ENCODE measurements around the gene ZNF597. TPM values are rescaled to one million over a fixed set of nuclear protein-coding genes. Genes with fewer than 3 reads are reported as not detected.

ZNF597 gene
- total and polyA plus RNA-seq, 9 donors: 1.6 to 2.4 (median 2.0) TPM

DNA sequence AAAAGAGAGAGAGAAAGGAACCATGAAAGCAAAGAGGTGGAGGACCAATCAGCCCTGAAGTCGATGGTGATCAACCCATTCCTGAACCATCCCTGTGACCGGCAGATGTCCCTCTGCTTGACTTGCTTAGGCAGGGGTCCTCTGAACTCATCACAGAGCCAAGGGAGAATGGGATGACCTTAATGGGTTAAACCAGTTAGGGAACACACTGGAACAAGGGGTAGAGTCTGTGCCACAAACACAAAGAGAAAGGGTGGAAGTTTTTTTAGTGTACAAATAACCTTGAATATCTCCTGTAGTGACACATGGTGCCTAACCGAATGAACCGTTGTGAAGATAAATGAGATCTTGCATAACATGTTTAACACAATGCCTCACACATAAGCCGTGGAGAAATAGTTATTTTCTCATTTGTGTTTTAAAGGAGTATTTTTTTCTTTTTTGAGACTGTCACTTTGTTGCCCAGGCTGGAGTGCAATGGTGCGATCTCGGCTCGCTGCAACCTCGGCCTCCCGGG, 11.4 kb upstream of the ZNF597 start:
- Histone ChIP-seq H3K27ac (ENCODE audit: low read length) (no peak overlapping the region), H3K4me3 (ENCODE audit: low read length) (no peak overlapping the region), H3K9me3 (replicated peaks; ENCODE audit: control insufficient read depth, low read depth, low read length) (no peaks in the 10 kb centered on the region), H3K4me1 (ENCODE audit: control insufficient read depth, insufficient read depth, low read length) (peaks cover 30% of the 10 kb centered on the region), H3K36me3 (ENCODE audit: control insufficient read depth, insufficient read depth, low read length) (peaks cover 2% of the 10 kb centered on the region), H3K27me3 (ENCODE audit: control insufficient read depth, insufficient read depth, low read length) (no peaks in the 10 kb centered on the region)
- DNase-seq: no peak
- WGBS (ENCODE audit: insufficient coverage): no CpG with 5 or more reads among the region's 10 CpGs

DNA sequence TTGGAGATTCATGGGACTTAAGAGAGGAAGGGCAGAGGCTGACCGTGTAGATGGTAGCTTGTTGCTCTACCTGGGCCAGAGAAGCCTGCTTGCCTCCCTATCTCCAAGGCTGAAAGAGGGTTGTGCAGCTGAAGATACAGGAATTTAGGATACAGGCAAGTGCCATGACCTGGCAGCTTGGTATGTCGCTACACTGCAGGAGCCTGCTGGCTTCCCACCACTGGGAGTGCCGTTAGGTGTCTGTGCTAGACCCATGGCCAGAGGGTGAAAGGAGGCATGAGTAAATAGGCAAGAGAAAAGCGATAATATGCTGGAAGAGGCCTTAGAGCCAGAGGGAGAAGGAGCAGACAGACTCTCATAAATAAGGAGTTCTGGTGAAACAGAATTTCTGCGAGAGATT, 10.8 kb upstream of the ZNF597 start:
- Histone ChIP-seq H3K9me3 (replicated peaks; ENCODE audit: control insufficient read depth, low read depth, low read length) (no peaks in the 10 kb centered on the region), H3K36me3 (ENCODE audit: control insufficient read depth, insufficient read depth, low read length) (peaks cover 2% of the 10 kb centered on the region), H3K27ac (ENCODE audit: low read length) (no peak overlapping the region), H3K27me3 (ENCODE audit: control insufficient read depth, insufficient read depth, low read length) (no peaks in the 10 kb centered on the region), H3K4me1 (ENCODE audit: control insufficient read depth, insufficient read depth, low read length) (peaks cover 24% of the 10 kb centered on the region), H3K4me3 (ENCODE audit: low read length) (no peak overlapping the region)
- DNase-seq: no peak
- WGBS (ENCODE audit: insufficient coverage): 79% methylated on average over 4 of the region's 5 CpGs

DNA sequence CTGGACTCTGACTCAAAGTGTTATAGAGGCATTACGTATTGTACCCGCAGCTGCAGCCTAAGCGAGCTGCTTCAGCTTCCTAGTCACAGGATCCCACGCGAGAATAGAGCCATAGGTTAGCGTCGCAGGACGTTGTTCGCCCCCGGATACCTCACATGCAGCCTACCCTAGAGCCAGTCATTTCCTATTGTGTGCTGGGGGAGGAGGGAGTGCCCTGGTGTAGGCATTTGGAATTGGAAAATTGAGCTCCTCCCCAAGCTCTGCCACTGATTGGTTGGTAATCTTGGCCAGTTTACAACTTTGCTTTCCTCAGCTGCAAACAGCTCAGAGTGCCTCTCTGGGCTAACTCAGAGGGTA, 706 bp upstream of the ZNF597 start:
- peak overlapping the region; percentile 73 for H3K4me3 ChIP-seq (ENCODE audit: low read length)
- peak overlapping the region; percentile 90 for H3K27ac ChIP-seq (ENCODE audit: low read length)
- DNase-seq: peak; percentile 50
- no peaks in the 10 kb centered on the region for H3K27me3 ChIP-seq (ENCODE audit: control insufficient read depth, insufficient read depth, low read length)
- H3K36me3 ChIP-seq (ENCODE audit: control insufficient read depth, insufficient read depth, low read length): peaks cover 18% of the 10 kb centered on the region
- peaks cover 15% of the 10 kb centered on the region for H3K9me3 ChIP-seq (replicated peaks; ENCODE audit: control insufficient read depth, low read depth, low read length)
- 48% methylated on average over 6 of the region's 10 CpGs for WGBS (ENCODE audit: insufficient coverage)
- peaks cover 7% of the 10 kb centered on the region for H3K4me1 ChIP-seq (ENCODE audit: control insufficient read depth, insufficient read depth, low read length)

DNA sequence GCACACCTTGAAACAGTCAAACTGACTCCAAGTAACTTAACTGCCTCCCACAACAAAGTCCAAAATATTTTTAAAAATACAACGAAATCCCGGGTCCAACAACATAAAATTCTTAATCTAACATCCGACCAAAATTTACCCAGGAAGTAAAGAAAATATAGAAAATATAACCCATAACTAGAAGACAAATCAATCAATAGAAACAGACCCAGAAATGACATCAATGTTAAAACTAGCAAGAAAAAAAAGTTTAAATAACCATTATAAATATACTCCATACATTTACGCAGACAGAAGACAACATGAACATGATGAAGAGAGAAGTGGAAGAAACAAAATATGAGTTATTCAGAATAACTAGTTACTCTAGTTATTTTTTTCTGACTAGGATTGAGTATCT, 3.7 kb downstream of the ZNF597 start:
- Histone ChIP-seq H3K36me3 (ENCODE audit: control insufficient read depth, insufficient read depth, low read length) (peaks cover 8% of the 10 kb centered on the region), H3K4me1 (ENCODE audit: control insufficient read depth, insufficient read depth, low read length) (peaks cover 7% of the 10 kb centered on the region), H3K27ac (ENCODE audit: low read length) (no peak overlapping the region), H3K9me3 (replicated peaks; ENCODE audit: control insufficient read depth, low read depth, low read length) (peaks cover 15% of the 10 kb centered on the region), H3K4me3 (ENCODE audit: low read length) (no peak overlapping the region), H3K27me3 (ENCODE audit: control insufficient read depth, insufficient read depth, low read length) (peaks cover 3% of the 10 kb centered on the region)
- DNase-seq: no peak
- WGBS (ENCODE audit: insufficient coverage): no CpG with 5 or more reads among the region's 4 CpGs

DNA sequence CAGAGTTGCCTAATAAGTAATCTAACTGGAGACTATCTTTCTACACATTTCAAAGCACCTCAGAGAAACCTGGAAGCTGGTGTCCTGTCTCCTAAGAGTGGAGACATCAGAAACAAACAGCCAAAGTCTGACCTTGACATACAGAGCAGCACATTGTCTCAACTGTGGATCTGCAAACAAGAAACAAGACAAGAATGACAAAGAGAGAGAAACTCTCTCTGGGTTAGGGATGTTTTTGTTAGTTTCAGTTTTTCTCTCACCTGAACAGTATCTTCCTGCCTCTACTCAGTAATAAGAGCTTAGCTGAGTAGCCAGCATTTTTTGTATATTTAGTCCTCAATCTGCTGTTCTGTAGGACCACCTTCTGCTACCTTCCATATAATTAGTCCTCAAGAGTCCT, 8.9 kb downstream of the ZNF597 start:
- H3K4me3 ChIP-seq (ENCODE audit: low read length): no peak overlapping the region
- H3K27me3 ChIP-seq (ENCODE audit: control insufficient read depth, insufficient read depth, low read length): peaks cover 3% of the 10 kb centered on the region
- no peak overlapping the region for H3K27ac ChIP-seq (ENCODE audit: low read length)
- H3K9me3 ChIP-seq (replicated peaks; ENCODE audit: control insufficient read depth, low read depth, low read length): peaks cover 10% of the 10 kb centered on the region
- peaks cover 7% of the 10 kb centered on the region for H3K36me3 ChIP-seq (ENCODE audit: control insufficient read depth, insufficient read depth, low read length)
- H3K4me1 ChIP-seq (ENCODE audit: control insufficient read depth, insufficient read depth, low read length): no peaks in the 10 kb centered on the region
- no peak for DNase-seq

DNA sequence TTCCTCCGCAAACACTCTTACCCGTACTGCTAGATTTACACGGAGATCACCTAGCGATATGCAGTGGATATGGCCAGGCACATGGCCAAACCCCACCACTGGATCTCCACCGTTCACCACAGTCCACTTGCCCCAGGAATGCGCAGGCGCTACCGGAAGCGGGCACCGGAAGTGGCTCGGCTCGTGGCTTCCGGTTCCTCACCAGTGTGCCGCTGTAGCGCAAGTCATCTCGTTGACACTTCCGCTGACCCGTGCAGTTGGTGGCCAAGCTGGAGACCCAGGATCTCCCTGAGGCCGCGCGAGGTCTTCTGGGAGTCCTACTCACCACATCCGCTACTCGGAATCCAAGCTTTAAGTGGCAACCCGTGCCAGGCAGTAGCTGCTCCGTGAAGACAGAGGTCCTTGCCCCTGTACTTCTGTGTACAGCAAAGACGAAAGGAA, 11.5 kb downstream of the ZNF597 start:
- 61% methylated on average over 26 of the region's 26 CpGs for WGBS (ENCODE audit: insufficient coverage)
- H3K27ac ChIP-seq (ENCODE audit: low read length): no peak overlapping the region
- H3K4me1 ChIP-seq (ENCODE audit: control insufficient read depth, insufficient read depth, low read length): no peaks in the 10 kb centered on the region
- peaks cover 7% of the 10 kb centered on the region for H3K9me3 ChIP-seq (replicated peaks; ENCODE audit: control insufficient read depth, low read depth, low read length)
- H3K36me3 ChIP-seq (ENCODE audit: control insufficient read depth, insufficient read depth, low read length): peaks cover 7% of the 10 kb centered on the region
- H3K27me3 ChIP-seq (ENCODE audit: control insufficient read depth, insufficient read depth, low read length): peaks cover 3% of the 10 kb centered on the region
- DNase-seq: peak; percentile 39
- peak overlapping the region; percentile 14 for H3K4me3 ChIP-seq (ENCODE audit: low read length)

DNA sequence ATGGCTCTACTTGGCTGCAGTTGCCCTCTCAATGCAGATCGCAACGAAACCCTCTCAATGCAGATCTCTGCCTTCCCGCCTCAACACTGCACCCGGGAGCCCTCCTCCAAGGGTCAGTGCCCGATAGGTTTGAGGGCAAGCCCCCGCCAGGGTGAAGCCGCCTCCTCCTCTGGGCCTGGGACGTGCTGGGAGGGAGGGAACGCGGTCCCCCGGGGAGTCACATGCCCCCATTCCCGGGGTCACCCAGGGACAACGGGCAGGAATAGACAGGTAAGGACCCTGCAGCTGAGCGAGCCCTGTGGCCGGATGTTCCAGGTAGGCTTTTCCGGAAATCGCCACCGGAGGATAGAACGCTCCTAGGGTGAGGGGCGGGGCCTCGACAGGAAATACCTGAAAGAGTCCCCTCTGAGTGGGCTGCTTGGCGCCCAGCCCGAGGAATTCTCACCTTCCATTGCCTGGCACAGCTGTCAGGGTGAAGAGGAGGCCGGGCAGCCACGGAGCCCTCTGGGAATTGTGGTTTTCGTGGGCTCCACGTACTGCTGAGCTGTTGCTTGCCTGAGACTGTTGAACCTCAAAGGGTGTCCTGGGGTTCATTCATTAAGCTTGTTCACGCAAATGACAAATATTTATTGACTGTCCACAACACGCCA, 29.4 kb downstream of the ZNF597 start:
- no peak overlapping the region for H3K4me3 ChIP-seq (ENCODE audit: low read length)
- DNase-seq: no peak
- H3K27ac ChIP-seq (ENCODE audit: low read length): no peak overlapping the region
- H3K9me3 ChIP-seq (replicated peaks; ENCODE audit: control insufficient read depth, low read depth, low read length): peaks cover 68% of the 10 kb centered on the region
- H3K27me3 ChIP-seq (ENCODE audit: control insufficient read depth, insufficient read depth, low read length): no peaks in the 10 kb centered on the region
- 34% methylated on average over 24 of the region's 29 CpGs for WGBS (ENCODE audit: insufficient coverage)
- H3K36me3 ChIP-seq (ENCODE audit: control insufficient read depth, insufficient read depth, low read length): peaks cover 2% of the 10 kb centered on the region
- H3K4me1 ChIP-seq (ENCODE audit: control insufficient read depth, insufficient read depth, low read length): no peaks in the 10 kb centered on the region

DNA sequence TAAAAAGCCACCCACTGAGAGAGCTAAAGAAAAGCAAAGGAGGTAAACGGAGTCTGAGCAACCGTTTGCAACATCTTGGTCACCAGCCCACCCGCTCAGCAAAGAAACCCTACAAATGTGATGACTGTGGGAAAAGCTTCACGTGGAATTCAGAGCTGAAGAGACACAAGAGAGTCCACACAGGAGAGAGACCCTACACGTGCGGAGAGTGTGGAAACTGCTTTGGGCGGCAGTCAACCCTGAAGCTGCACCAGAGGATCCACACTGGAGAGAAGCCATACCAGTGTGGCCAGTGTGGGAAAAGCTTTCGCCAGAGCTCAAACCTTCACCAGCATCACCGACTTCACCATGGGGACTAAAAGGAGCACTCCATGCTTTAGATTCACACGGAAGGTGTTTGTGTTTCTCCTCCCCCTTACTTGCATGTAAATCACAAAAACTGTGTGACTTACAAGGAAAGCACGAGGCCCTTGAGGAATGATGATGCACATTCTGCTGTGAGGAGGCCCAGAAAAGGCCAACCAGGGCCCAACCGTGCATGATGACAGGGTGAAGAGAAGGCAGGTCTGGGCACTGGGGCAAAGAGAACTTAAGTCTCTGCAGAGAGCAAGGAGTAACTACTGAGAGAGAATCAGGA, 34.6 kb downstream of the ZNF597 start:
- DNase-seq: no peak
- no peak overlapping the region for H3K4me3 ChIP-seq (ENCODE audit: low read length)
- peaks cover 40% of the 10 kb centered on the region for H3K36me3 ChIP-seq (ENCODE audit: control insufficient read depth, insufficient read depth, low read length)
- WGBS (ENCODE audit: insufficient coverage): 99% methylated on average over 9 of the region's 12 CpGs
- no peak overlapping the region for H3K27ac ChIP-seq (ENCODE audit: low read length)
- H3K9me3 ChIP-seq (replicated peaks; ENCODE audit: control insufficient read depth, low read depth, low read length): peaks cover 85% of the 10 kb centered on the region
- H3K27me3 ChIP-seq (ENCODE audit: control insufficient read depth, insufficient read depth, low read length): peaks cover 3% of the 10 kb centered on the region
- no peaks in the 10 kb centered on the region for H3K4me1 ChIP-seq (ENCODE audit: control insufficient read depth, insufficient read depth, low read length)

DNA sequence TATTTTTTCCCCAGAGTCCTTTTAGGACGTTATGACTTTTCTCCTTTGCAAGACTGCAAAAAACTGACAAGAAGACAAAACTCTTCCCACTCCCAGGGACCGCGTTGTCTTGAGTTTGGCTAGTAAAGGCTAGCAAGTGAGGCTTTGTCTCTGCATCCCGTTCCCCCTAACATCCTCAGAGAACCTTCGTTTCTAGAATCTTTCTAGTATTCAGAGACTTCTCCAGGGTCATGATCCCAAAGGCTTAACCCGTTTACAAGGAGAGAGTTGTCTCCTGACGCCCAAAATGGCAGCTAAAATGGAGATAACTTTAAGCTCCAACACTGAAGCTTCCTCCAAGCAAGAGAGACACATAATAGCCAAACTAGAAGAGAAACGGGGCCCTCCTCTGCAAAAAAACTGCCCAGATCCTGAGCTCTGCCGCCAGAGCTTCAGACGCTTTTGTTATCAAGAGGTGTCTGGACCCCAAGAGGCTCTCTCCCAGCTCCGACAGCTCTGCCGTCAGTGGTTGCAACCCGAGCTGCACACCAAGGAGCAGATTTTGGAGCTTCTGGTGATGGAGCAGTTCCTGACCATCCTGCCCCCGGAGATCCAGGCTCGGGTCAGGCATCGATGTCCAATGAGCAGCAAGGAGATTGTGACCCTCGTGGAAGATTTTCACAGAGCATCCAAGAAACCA, 41.4 kb downstream of the ZNF597 start:
- Histone ChIP-seq H3K4me1 (ENCODE audit: control insufficient read depth, insufficient read depth, low read length) (peaks cover 14% of the 10 kb centered on the region), H3K27ac (ENCODE audit: low read length) (peak overlapping the region; percentile 77), H3K27me3 (ENCODE audit: control insufficient read depth, insufficient read depth, low read length) (no peaks in the 10 kb centered on the region), H3K9me3 (replicated peaks; ENCODE audit: control insufficient read depth, low read depth, low read length) (peaks cover 52% of the 10 kb centered on the region), H3K36me3 (ENCODE audit: control insufficient read depth, insufficient read depth, low read length) (peaks cover 50% of the 10 kb centered on the region), H3K4me3 (ENCODE audit: low read length) (peak overlapping the region; percentile 65)
- DNase-seq: no peak
- 19% methylated on average over 11 of the region's 17 CpGs for WGBS (ENCODE audit: insufficient coverage)

Measured in muscle of leg (tissue), 11 donors.